GM12878 (cell line): ENCODE data around the gene LMO3. TPM values are rescaled to one million over a fixed set of nuclear protein-coding genes. Genes with fewer than 3 reads are reported as not detected.

Source experiments
- ATAC-seq: fragments of 200-7000 bp; cut with Tn5 transposase; 3 replicates; pipeline ENCODE4 v1.9.1; 2020; ENCODE audit warnings: mild to moderate bottlenecking, moderate library complexity
- BruUV-seq: library from RNA; stranded (reverse); fragments of 400-500 nt; replicated peaks from 2 replicates; lab custom pipeline; 2021; lab: Mats Ljungman, UMichigan
- CTCF ChIA-PET: fragments of 300-600 bp; sonication (Branson Sonifier 250); formaldehyde crosslinking; extraction: SDS; loops from one replicate; lab custom pipeline; 2021; ENCODE audit warnings: inconsistent platforms; lab: Yijun Ruan, JAX
- POLR2A ChIA-PET: fragments of 350-600 bp; formaldehyde crosslinking; extraction: SDS; loops from one replicate; lab custom pipeline; 2021; ENCODE audit warnings: inconsistent platforms; lab: Charles Lee
- RAD21 ChIA-PET: fragments of 300-600 bp; sonication (Branson Sonifier 250); formaldehyde crosslinking; loops from one replicate; lab custom pipeline; 2023; ENCODE audit warnings: antibody characterized with exemption; ENCODE audit not compliant: unreplicated experiment; lab: Charles Lee
- SMC1A ChIA-PET: fragments of 300-600 bp; sonication (Branson Sonifier 250); formaldehyde crosslinking; loops from one replicate; lab custom pipeline; 2023; ENCODE audit not compliant: unreplicated experiment, uncharacterized antibody; lab: Charles Lee
- DNase-seq: peaks from one replicate; pipeline ENCODE4 v3.0.0-alpha.2; 2011; ENCODE audit warnings: low read depth, low spot score
- FAIRE-seq: peaks from 3 replicates; lab custom pipeline; 2011; peaks lifted over from hg19 to GRCh38; lab: Jason Lieb, UNC
- H2AFZ ChIP-seq: 2 replicates; pipeline ENCODE4 v1.6.0; 2011; ENCODE audit warnings: low read depth, low read length, control low read depth; ENCODE audit not compliant: control insufficient read depth
- H3K27ac ChIP-seq: 2 replicates; pipeline ENCODE4 v1.5.1; 2011; ENCODE audit warnings: control low read depth; ENCODE audit not compliant: control insufficient read depth, insufficient read depth
- H3K27me3 ChIP-seq, 2 experiments: replicated peaks in 1 of 2; 2 replicates each; pipeline versions ENCODE4 v1.6.0 to v1.6.1; 2011; ENCODE audit warnings: low read length in 1 of 2; ENCODE audit not compliant: control insufficient read depth in 2 of 2, insufficient read depth in 2 of 2
- H3K36me3 ChIP-seq, 2 experiments: 2 replicates each; pipeline ENCODE4 v1.5.1; 2011; ENCODE audit warnings: low read length in 1 of 2; ENCODE audit not compliant: control insufficient read depth in 2 of 2, insufficient read depth in 2 of 2
- H3K4me1 ChIP-seq: 2 replicates; pipeline ENCODE4 v1.6.1; 2011; ENCODE audit warnings: mild to moderate bottlenecking, low read length, moderate library complexity, mixed read lengths; ENCODE audit not compliant: control insufficient read depth, insufficient read depth
- H3K4me2 ChIP-seq: 2 replicates; pipeline ENCODE4 v1.6.0; 2011; ENCODE audit warnings: control low read depth; ENCODE audit not compliant: control insufficient read depth, insufficient read depth
- H3K4me3 ChIP-seq: fragments of 200-600 bp; sonication (generic); 2 replicates; pipeline ENCODE4 v1.5.1; 2016
- H3K79me2 ChIP-seq: 2 replicates; pipeline ENCODE4 v1.6.0; 2011; ENCODE audit warnings: low read length; ENCODE audit not compliant: control insufficient read depth, insufficient read depth
- H3K9ac ChIP-seq: 2 replicates; pipeline ENCODE4 v1.8.0; 2011; ENCODE audit warnings: low read length, control low read depth, mixed read lengths; ENCODE audit not compliant: control insufficient read depth, insufficient read depth
- H3K9me3 ChIP-seq: replicated peaks from 3 replicates; pipeline ENCODE4 v1.5.1; 2011; ENCODE audit warnings: mild to moderate bottlenecking, low read length; ENCODE audit not compliant: control insufficient read depth, insufficient read depth
- H4K20me1 ChIP-seq: 2 replicates; pipeline ENCODE4 v1.6.0; 2011; ENCODE audit not compliant: control insufficient read depth, insufficient read depth
- BHLHE40 ChIP-seq, 2 experiments: fragments of 450-650 bp in 1 of 2; IDR thresholded peaks; 2 replicates each; pipeline ENCODE4 v1.6.1; 2011 to 2017; ENCODE audit warnings: low read depth in 2 of 2, borderline replicate concordance in 1 of 2, improper control_type of control experiment in 1 of 2, low read length in 1 of 2, mild to moderate bottlenecking in 1 of 2
- CREB1 ChIP-seq: IDR thresholded peaks from 2 replicates; pipeline ENCODE4 v1.6.1; 2012; ENCODE audit warnings: low read depth, mild to moderate bottlenecking, inconsistent platforms
- CUX1 ChIP-seq: IDR thresholded peaks from 2 replicates; pipeline ENCODE4 v1.6.1; 2012; ENCODE audit warnings: improper control_type of control experiment, low read depth, low read length; ENCODE audit not compliant: insufficient replicate concordance
- MEF2A ChIP-seq: IDR thresholded peaks from 2 replicates; pipeline ENCODE4 v1.6.1; 2011; ENCODE audit warnings: low read depth, mild to moderate bottlenecking, low read length, moderate library complexity; ENCODE audit not compliant: insufficient read depth
- NR2C1 ChIP-seq: fragments of 450-650 bp; IDR thresholded peaks from 2 replicates; pipeline ENCODE4 v1.6.1; 2017; ENCODE audit warnings: antibody characterized with exemption, mild to moderate bottlenecking, moderate library complexity
- SIN3A ChIP-seq: IDR thresholded peaks from 2 replicates; pipeline ENCODE4 v1.6.1; 2012; ENCODE audit warnings: low read depth, low read length, improper control_type of control experiment
- SMAD1 ChIP-seq: fragments of 450-650 bp; IDR thresholded peaks from 2 replicates; pipeline ENCODE4 v1.6.1; 2018; ENCODE audit warnings: mild to moderate bottlenecking, low read depth; ENCODE audit not compliant: partially characterized antibody
- ZNF384 ChIP-seq: IDR thresholded peaks from 2 replicates; pipeline ENCODE4 v1.6.1; 2012; ENCODE audit warnings: low read depth, mild to moderate bottlenecking, low read length, improper control_type of control experiment, borderline replicate concordance
- WGBS: methylation state at CpG from one replicate; pipeline ENCODE4 v1.1.6; 2016; ENCODE audit warnings: low lambda C conversion rate; ENCODE audit not compliant: insufficient replicate concordance, insufficient coverage; ENCODE audit errors: missing lambda C conversion rate; 5-methylcytosine and 5-hydroxymethylcytosine counted together
- in situ Hi-C: fragments of 300-500 bp; cut with MboI; formaldehyde crosslinking; loops from 9 replicates; pipeline ENCODE4 v1.14.3; 2018; ENCODE audit warnings: mixed read lengths
- intact Hi-C: fragments of 100-400 bp; cut with micrococcal nuclease; formaldehyde crosslinking; loops from one replicate; pipeline ENCODE4 v1.14.2; 2022; ENCODE audit not compliant: unreplicated experiment
- polyA plus RNA-seq, 11 experiments: library from polyadenylated mRNA; depleted of rRNA in 4 of 11; unstranded in 6 of 11; stranded (reverse) in 5 of 11; fragments of >200 nt; fragmentation: Nextera tagmentation in 4 of 11; fragmentation: Illumina TruSeq in 1 of 11; extraction: Ambion mirVana in 4 of 11; extraction: Trizol in 1 of 11; gene quantifications; 1 replicate in 1 of 11; 2 replicates in 10 of 11; pipeline versions ENCODE4 v1.2.1 to v1.2.3, GENCODE V29; 2011 to 2016; ENCODE audit warnings: inconsistent platforms in 2 of 11, missing spikeins in 2 of 11, low read depth in 1 of 11
- total RNA-seq, 4 experiments: library from RNA; depleted of rRNA in 3 of 4; stranded (reverse); fragments of >200 nt in 3 of 4; fragmentation: Illumina TruSeq in 1 of 4; extraction: Trizol in 1 of 4; gene quantifications; 2 replicates each; pipeline versions ENCODE4 v1.2.1 to v1.2.3, GENCODE V29; 2013 to 2021

LMO3 gene
- total and polyA plus RNA-seq, 10 of the 15 experiments (the other 5 are each of a cell fraction or from before 2014, with no cell fraction given) = 1.6 to 13.5 (median 1.9) TPM

GRCh38 chr12:16531621-16532020 is 74.3 kb downstream of the LMO3 start:
- no peaks in the 10 kb centered on the region for H3K9me3 ChIP-seq
- SMC1A ChIA-PET = interaction anchor here (0.8 to 2.7 kb wide), 8 partner anchors 9 to 257 kb away, joined by 3 to 6 read pairs (median 3); no protein-coding TSS in a partner anchor
- H4K20me1 ChIP-seq = no peaks in the 10 kb centered on the region
- H3K4me1 ChIP-seq = no peaks in the 10 kb centered on the region
- ATAC-seq (peak; percentile 41; the same call in 2 of the 3 replicates), DNase-seq (no peak), FAIRE-seq (no peak)
- no peaks in the 10 kb centered on the region for H3K79me2 ChIP-seq
- H3K27me3 ChIP-seq = no peaks in the 10 kb centered on the region
- no TSS peak for BruUV-seq
- RAD21 ChIA-PET = interaction anchor here (1.8 kb wide), 1 partner anchor 91 kb away, joined by 5 read pairs; no protein-coding TSS in a partner anchor
- 98% methylated on average over 3 of the region's 3 CpGs for WGBS
- in situ Hi-C loops = no loop called here
- POLR2A ChIA-PET = no interaction called here
- no peak overlapping the region for H3K4me3 ChIP-seq
- H3K36me3 ChIP-seq = no peaks in the 10 kb centered on the region
- no peak overlapping the region for H3K9ac ChIP-seq
- intact Hi-C loops = no loop called here
- TF ChIP-seq SIN3A = no peak
- TF ChIP-seq NR2C1 = no peak
- no peak for TF ChIP-seq CREB1
- no peak for TF ChIP-seq SMAD1
- no peak for TF ChIP-seq MEF2A
- no peak for TF ChIP-seq ZNF384
- TF ChIP-seq BHLHE40 (IDR thresholded peaks at IDR 0.05; ENCODE audit: borderline replicate concordance in 1 of 2, low read depth in 2 of 2, low read length in 1 of 2) = no peak
- TF ChIP-seq CUX1 = no peak
- CTCF ChIA-PET = interaction anchor here (0.8 to 1.6 kb wide), 2 partner anchors 10 to 145 kb away, joined by 3 to 4 read pairs; no protein-coding TSS in a partner anchor
- no peak overlapping the region for H3K4me2 ChIP-seq
- H3K27ac ChIP-seq = no peak overlapping the region
- H2AFZ ChIP-seq = no peak overlapping the region
